ENCODE results near the gene PSPN.
"Not testable (repeated sequence)": the region's sequence is repeated elsewhere in the genome, so short reads cannot be mapped to it uniquely, and the experiment has no call there.

The PSPN gene

GRCh38 chr19:6360857-6361216 is 14.9 kb downstream of the PSPN start:
- not testable (repeated sequence) for H2BK5ac ChIP-seq (ENCODE audit: low read length); H3K79me2 ChIP-seq (ENCODE audit: control insufficient read depth, insufficient read depth, low read length); H3K4me3 ChIP-seq (ENCODE audit: low read length); H3K23ac ChIP-seq (ENCODE audit: low read length); H3K36me3 ChIP-seq (ENCODE audit: control insufficient read depth, insufficient read depth, low read length); H3K79me1 ChIP-seq (ENCODE audit: low read length); H4K5ac ChIP-seq (ENCODE audit: low read length); H3K9ac ChIP-seq (ENCODE audit: low read length); H3K4me1 ChIP-seq (ENCODE audit: control insufficient read depth, low read depth, low read length); H3K4me2 ChIP-seq (ENCODE audit: low read length); H4K8ac ChIP-seq (ENCODE audit: low read depth, low read length); H2BK15ac ChIP-seq (replicated peaks; ENCODE audit: low read depth); H2AK5ac ChIP-seq (ENCODE audit: low read length); H3K56ac ChIP-seq (ENCODE audit: low read length); H3K18ac ChIP-seq (ENCODE audit: low read length); H2BK120ac ChIP-seq (ENCODE audit: low read depth, low read length); H3K27me3 ChIP-seq (ENCODE audit: insufficient read depth, low read length, poor library complexity); DNase-seq; H3K4ac ChIP-seq (ENCODE audit: low read depth, low read length); H3K27ac ChIP-seq (ENCODE audit: low read depth, low read length)
- no CpG with 5 or more reads among the region's 10 CpGs for WGBS (ENCODE audit: extremely low coverage, insufficient coverage, low lambda C conversion rate)

GRCh38 chr19:6360445-6360844 is 15.3 kb downstream of the PSPN start:
- not testable (repeated sequence) for H3K9ac ChIP-seq (ENCODE audit: low read length); H4K5ac ChIP-seq (ENCODE audit: low read length); DNase-seq; H3K23ac ChIP-seq (ENCODE audit: low read length); H2BK15ac ChIP-seq (replicated peaks; ENCODE audit: low read depth); H2BK120ac ChIP-seq (ENCODE audit: low read depth, low read length); H3K18ac ChIP-seq (ENCODE audit: low read length); H4K8ac ChIP-seq (ENCODE audit: low read depth, low read length); H3K79me2 ChIP-seq (ENCODE audit: control insufficient read depth, insufficient read depth, low read length); H3K79me1 ChIP-seq (ENCODE audit: low read length); H3K56ac ChIP-seq (ENCODE audit: low read length); H2BK5ac ChIP-seq (ENCODE audit: low read length); H3K27me3 ChIP-seq (ENCODE audit: insufficient read depth, low read length, poor library complexity); H3K4me1 ChIP-seq (ENCODE audit: control insufficient read depth, low read depth, low read length); H3K36me3 ChIP-seq (ENCODE audit: control insufficient read depth, insufficient read depth, low read length); H3K27ac ChIP-seq (ENCODE audit: low read depth, low read length); H2AK5ac ChIP-seq (ENCODE audit: low read length); H3K4me2 ChIP-seq (ENCODE audit: low read length); H3K4ac ChIP-seq (ENCODE audit: low read depth, low read length); H3K4me3 ChIP-seq (ENCODE audit: low read length)
- no CpG with 5 or more reads among the region's 12 CpGs for WGBS (ENCODE audit: extremely low coverage, insufficient coverage, low lambda C conversion rate)

GRCh38 chr19:6359568-6360341 is 16.0 kb downstream of the PSPN start:
- no peak overlapping the region for H2BK120ac ChIP-seq (ENCODE audit: low read depth, low read length)
- no peak overlapping the region for H3K4me3 ChIP-seq (ENCODE audit: low read length)
- H3K36me3 ChIP-seq (ENCODE audit: control insufficient read depth, insufficient read depth, low read length): no peaks in the 10 kb centered on the region
- DNase-seq: no peak
- H3K4me2 ChIP-seq (ENCODE audit: low read length): no peak overlapping the region
- no peaks in the 10 kb centered on the region for H3K79me1 ChIP-seq (ENCODE audit: low read length)
- H3K27ac ChIP-seq (ENCODE audit: low read depth, low read length): no peak overlapping the region
- no peaks in the 10 kb centered on the region for H3K4me1 ChIP-seq (ENCODE audit: control insufficient read depth, low read depth, low read length)
- H4K5ac ChIP-seq (ENCODE audit: low read length): no peak overlapping the region
- H3K4ac ChIP-seq (ENCODE audit: low read depth, low read length): no peak overlapping the region
- no CpG with 5 or more reads among the region's 5 CpGs for WGBS (ENCODE audit: extremely low coverage, insufficient coverage, low lambda C conversion rate)
- no peaks in the 10 kb centered on the region for H3K27me3 ChIP-seq (ENCODE audit: insufficient read depth, low read length, poor library complexity)
- H4K8ac ChIP-seq (ENCODE audit: low read depth, low read length): no peak overlapping the region
- no peak overlapping the region for H2AK5ac ChIP-seq (ENCODE audit: low read length)
- H3K23ac ChIP-seq (ENCODE audit: low read length): no peak overlapping the region
- H3K56ac ChIP-seq (ENCODE audit: low read length): no peak overlapping the region
- H3K18ac ChIP-seq (ENCODE audit: low read length): no peak overlapping the region
- H3K9ac ChIP-seq (ENCODE audit: low read length): no peak overlapping the region
- no peak overlapping the region for H2BK15ac ChIP-seq (replicated peaks; ENCODE audit: low read depth)
- H3K79me2 ChIP-seq (ENCODE audit: control insufficient read depth, insufficient read depth, low read length): no peaks in the 10 kb centered on the region
- H2BK5ac ChIP-seq (ENCODE audit: low read length): no peak overlapping the region

- WGBS (ENCODE audit: extremely low coverage, insufficient coverage, low lambda C conversion rate): no CpG with 5 or more reads among the region's 9 CpGs
- Histone ChIP-seq H2BK5ac (ENCODE audit: low read length) (no peak overlapping the region), H2BK120ac (ENCODE audit: low read depth, low read length) (no peak overlapping the region), H2AK5ac (ENCODE audit: low read length) (no peak overlapping the region), H3K4me3 (ENCODE audit: low read length) (no peak overlapping the region), H3K23ac (ENCODE audit: low read length) (no peak overlapping the region), H3K18ac (ENCODE audit: low read length) (no peak overlapping the region), H3K79me2 (ENCODE audit: control insufficient read depth, insufficient read depth, low read length) (no peaks in the 10 kb centered on the region), H3K4me1 (ENCODE audit: control insufficient read depth, low read depth, low read length) (no peaks in the 10 kb centered on the region), H2BK15ac (replicated peaks; ENCODE audit: low read depth) (no peak overlapping the region), H3K36me3 (ENCODE audit: control insufficient read depth, insufficient read depth, low read length) (no peaks in the 10 kb centered on the region), H3K56ac (ENCODE audit: low read length) (no peak overlapping the region), H4K8ac (ENCODE audit: low read depth, low read length) (no peak overlapping the region), H3K27ac (ENCODE audit: low read depth, low read length) (no peak overlapping the region), H3K79me1 (ENCODE audit: low read length) (no peaks in the 10 kb centered on the region), H3K4ac (ENCODE audit: low read depth, low read length) (no peak overlapping the region), H4K5ac (ENCODE audit: low read length) (no peak overlapping the region), H3K9ac (ENCODE audit: low read length) (no peak overlapping the region), H3K4me2 (ENCODE audit: low read length) (no peak overlapping the region), H3K27me3 (ENCODE audit: insufficient read depth, low read length, poor library complexity) (no peaks in the 10 kb centered on the region)
- no peak for DNase-seq
These were observed 17.7 kb downstream of the PSPN start for GRCh38 chr19:6358003-6358402.

- Histone ChIP-seq H3K4ac (ENCODE audit: low read depth, low read length) (no peak overlapping the region), H2BK120ac (ENCODE audit: low read depth, low read length) (no peak overlapping the region), H2AK5ac (ENCODE audit: low read length) (no peak overlapping the region), H3K23ac (ENCODE audit: low read length) (no peak overlapping the region), H3K4me3 (ENCODE audit: low read length) (no peak overlapping the region), H3K79me1 (ENCODE audit: low read length) (no peaks in the 10 kb centered on the region), H3K4me2 (ENCODE audit: low read length) (no peak overlapping the region), H4K5ac (ENCODE audit: low read length) (no peak overlapping the region), H3K9ac (ENCODE audit: low read length) (no peak overlapping the region), H3K27ac (ENCODE audit: low read depth, low read length) (no peak overlapping the region), H3K27me3 (ENCODE audit: insufficient read depth, low read length, poor library complexity) (no peaks in the 10 kb centered on the region), H3K4me1 (ENCODE audit: control insufficient read depth, low read depth, low read length) (no peaks in the 10 kb centered on the region), H3K36me3 (ENCODE audit: control insufficient read depth, insufficient read depth, low read length) (no peaks in the 10 kb centered on the region), H2BK15ac (replicated peaks; ENCODE audit: low read depth) (no peak overlapping the region), H2BK5ac (ENCODE audit: low read length) (no peak overlapping the region), H4K8ac (ENCODE audit: low read depth, low read length) (no peak overlapping the region), H3K56ac (ENCODE audit: low read length) (no peak overlapping the region), H3K18ac (ENCODE audit: low read length) (no peak overlapping the region), H3K79me2 (ENCODE audit: control insufficient read depth, insufficient read depth, low read length) (no peaks in the 10 kb centered on the region)
- DNase-seq: no peak
- no CpG with 5 or more reads among the region's 14 CpGs for WGBS (ENCODE audit: extremely low coverage, insufficient coverage, low lambda C conversion rate)
These were observed 18.6 kb downstream of the PSPN start for GRCh38 chr19:6357174-6357573.
